Stimulated activated CD4-positive, alpha-beta T cell treated with anti-CD3 and anti-CD28 coated beads, Interleukin-15, amount 100 ng/mL, for 24 hours (primary cell): Measurements from ENCODE around the gene TBC1D30.

Source experiments
- DNase-seq: peaks from one replicate; pipeline ENCODE4 v3.0.0-alpha.2; 2020

TBC1D30 gene

DNA sequence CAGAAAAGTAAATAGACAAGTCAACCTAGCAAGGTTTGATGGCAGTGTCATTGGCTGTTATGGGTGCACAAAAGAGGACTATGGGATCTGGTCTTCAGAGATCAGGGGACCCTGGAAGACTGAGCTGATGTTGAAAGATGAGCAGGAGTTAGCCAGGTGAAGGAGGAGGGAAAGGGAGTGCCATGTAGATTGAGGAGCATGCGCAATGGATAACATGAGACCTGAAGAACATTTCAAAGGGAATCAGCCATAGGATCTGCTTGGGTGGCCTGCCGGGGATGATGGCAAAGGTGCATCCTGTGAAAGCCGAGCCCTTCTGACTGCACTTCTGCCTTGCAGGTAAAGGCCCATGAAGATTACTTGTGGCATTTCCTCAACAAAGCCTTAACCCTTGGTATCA is 90.8 kb downstream of the TBC1D30 start:
- no peak for DNase-seq

GRCh38 chr12:64916411-64917261 is 92.2 kb downstream of the TBC1D30 start:
- no peak for DNase-seq

DNA sequence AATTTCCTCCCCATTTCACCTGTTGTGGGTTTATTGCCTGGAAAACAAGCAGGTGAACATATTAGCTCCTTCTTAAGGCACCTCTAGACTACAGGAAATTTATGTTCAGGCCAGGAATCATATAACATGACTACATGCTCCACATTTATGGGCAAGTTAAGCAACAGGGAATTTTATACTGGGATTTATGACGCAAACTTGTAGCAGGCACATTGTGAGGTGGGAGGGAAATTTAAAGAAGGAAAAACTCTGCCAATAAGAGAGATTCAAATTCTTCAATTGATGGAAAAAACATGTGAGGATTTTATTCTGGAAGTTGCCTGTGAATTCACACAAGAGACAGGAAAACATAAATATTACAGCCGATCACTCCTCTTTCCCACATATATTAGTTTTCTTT is 93.9 kb downstream of the TBC1D30 start:
- DNase-seq = no peak

GRCh38 chr12:64918801-64919200 is 94.4 kb downstream of the TBC1D30 start:
- DNase-seq = no peak

GRCh38 chr12:64922853-64923252 is 98.4 kb downstream of the TBC1D30 start:
- no peak for DNase-seq

GRCh38 chr12:64923536-64923935 is 99.1 kb downstream of the TBC1D30 start:
- no peak for DNase-seq
